Natural killer cell treated with Interleukin-12 subunit alpha and Interleukin-12 subunit beta and Interleukin-15 and Interleukin-18, amount 100 ng/mL, for 72 hours (primary cell): Measurements from ENCODE around the gene RC3H2. TPM values are rescaled to one million over a fixed set of nuclear protein-coding genes. Genes with fewer than 3 reads are reported as not detected.
"Not testable (repeated sequence)": the region's sequence is repeated elsewhere in the genome, so short reads cannot be mapped to it uniquely, and the experiment has no call there.

Source experiments
- ATAC-seq, 2 donors: fragments of 150-1000 bp; cut with Tn5 transposase in 1 of 2; sonication (Bioruptor Pico), chemical (Tn5 transposase) in 1 of 2; 2 replicates each; pipeline ENCODE4 v1.10.0; 2021
- DNase-seq: peaks from one replicate; pipeline ENCODE4 v3.0.0; 2022; ENCODE audit warnings: low spot score
- H3K27ac Mint-ChIP-seq, 2 donors: 1 replicate in 1 of 2; 2 replicates in 1 of 2; pipeline ENCODE4 v1.8.0; 2022; ENCODE audit warnings: mixed read lengths in 2 of 2, mild to moderate bottlenecking in 1 of 2, moderate library complexity in 1 of 2
- H3K27me3 Mint-ChIP-seq, 2 donors: 1 replicate in 1 of 2; 2 replicates in 1 of 2; pipeline ENCODE4 v1.8.0; 2022; ENCODE audit warnings: mixed read lengths in 2 of 2
- H3K36me3 Mint-ChIP-seq: one replicate; pipeline ENCODE4 v1.8.0; 2022; ENCODE audit warnings: mixed read lengths
- H3K4me1 Mint-ChIP-seq, 2 donors: 1 replicate in 1 of 2; 2 replicates in 1 of 2; pipeline ENCODE4 v1.8.0; 2022; ENCODE audit warnings: low read depth in 2 of 2, mixed read lengths in 2 of 2, mild to moderate bottlenecking in 1 of 2
- H3K4me3 Mint-ChIP-seq: one replicate; pipeline ENCODE4 v1.8.0; 2022; ENCODE audit warnings: mixed read lengths
- H3K9me3 Mint-ChIP-seq: 2 replicates; pipeline ENCODE4 v1.8.0; 2022; ENCODE audit warnings: mixed read lengths
- total RNA-seq, 2 donors: library from RNA; stranded (reverse); gene quantifications; one replicate each; pipeline ENCODE4 v1.2.3, GENCODE V29; 2022

RC3H2 gene
- total RNA-seq, 2 donors from 2014 or later, result 45.0 to 57.3 TPM

DNA sequence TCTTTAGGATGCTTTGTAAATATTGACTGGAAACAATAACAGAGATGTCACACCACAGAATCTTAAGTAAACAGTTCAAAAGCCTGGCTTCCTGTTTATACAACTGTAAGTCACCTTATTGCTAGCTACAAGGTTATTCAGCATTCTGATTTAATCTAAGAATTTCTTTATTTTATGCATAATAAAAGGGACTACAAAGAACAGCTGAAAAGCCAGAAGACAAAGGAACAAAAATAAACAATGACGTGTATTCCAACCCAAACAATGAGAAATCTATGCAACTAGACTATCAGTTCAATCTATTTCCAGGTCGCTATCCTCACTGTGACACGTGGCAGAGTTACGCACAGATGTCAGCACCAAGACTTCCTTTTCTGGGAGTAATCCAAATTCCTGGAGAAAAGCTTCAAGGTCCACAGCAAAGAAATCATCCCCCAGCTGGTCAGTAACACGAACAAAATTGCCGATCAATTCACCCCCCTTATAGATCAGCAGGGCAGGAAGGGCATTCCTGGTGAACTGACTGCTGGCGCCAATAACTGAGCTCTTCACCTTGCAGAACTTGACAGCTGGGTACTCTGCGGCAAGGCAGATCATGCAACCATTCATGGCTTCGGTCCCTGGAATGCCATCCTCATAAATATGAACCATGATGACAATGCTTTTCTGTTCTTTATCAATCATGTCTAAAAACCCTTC is 85.2 kb downstream of the RC3H2 start:
- Mint-ChIP-seq H3K4me1 (peaks cover 24 to 38% of the 10 kb centered on the region in 2 donors), H3K27me3 (no peaks in the 10 kb centered on the region), H3K36me3 (peaks cover 7% of the 10 kb centered on the region), H3K9me3 (no peaks in the 10 kb centered on the region), H3K27ac (peak overlapping the region in 1 of 2 donors; percentile 12), H3K4me3 (no peak overlapping the region)
- DNase-seq, result no peak
- no peak for ATAC-seq

DNA sequence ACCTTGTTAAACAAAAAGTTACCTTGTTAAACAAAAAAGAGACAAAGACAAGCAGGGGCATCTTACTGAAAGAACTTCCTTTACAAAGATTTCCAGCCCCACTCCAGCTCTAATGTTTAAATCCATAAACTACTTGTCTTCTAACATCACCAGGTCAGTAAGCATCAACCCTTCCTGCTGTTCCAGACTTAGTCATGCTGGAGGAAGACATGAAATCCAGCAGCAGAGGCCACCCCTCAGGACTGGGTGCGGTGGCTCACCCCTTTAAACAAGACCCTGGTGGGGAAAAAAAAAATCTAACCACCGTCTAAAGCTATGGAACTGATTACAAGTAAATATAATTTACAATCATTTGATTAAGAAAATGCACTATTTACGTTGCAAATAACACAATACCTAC is 85.8 kb downstream of the RC3H2 start:
- no peak overlapping the region for H3K4me3 Mint-ChIP-seq
- peaks cover 24 to 32% of the 10 kb centered on the region in 2 donors for H3K4me1 Mint-ChIP-seq
- H3K27ac Mint-ChIP-seq, result no peak overlapping the region
- DNase-seq (no peak), ATAC-seq (no peak)
- H3K27me3 Mint-ChIP-seq, result no peaks in the 10 kb centered on the region
- no peaks in the 10 kb centered on the region for H3K9me3 Mint-ChIP-seq
- H3K36me3 Mint-ChIP-seq, result peaks cover 7% of the 10 kb centered on the region

DNA sequence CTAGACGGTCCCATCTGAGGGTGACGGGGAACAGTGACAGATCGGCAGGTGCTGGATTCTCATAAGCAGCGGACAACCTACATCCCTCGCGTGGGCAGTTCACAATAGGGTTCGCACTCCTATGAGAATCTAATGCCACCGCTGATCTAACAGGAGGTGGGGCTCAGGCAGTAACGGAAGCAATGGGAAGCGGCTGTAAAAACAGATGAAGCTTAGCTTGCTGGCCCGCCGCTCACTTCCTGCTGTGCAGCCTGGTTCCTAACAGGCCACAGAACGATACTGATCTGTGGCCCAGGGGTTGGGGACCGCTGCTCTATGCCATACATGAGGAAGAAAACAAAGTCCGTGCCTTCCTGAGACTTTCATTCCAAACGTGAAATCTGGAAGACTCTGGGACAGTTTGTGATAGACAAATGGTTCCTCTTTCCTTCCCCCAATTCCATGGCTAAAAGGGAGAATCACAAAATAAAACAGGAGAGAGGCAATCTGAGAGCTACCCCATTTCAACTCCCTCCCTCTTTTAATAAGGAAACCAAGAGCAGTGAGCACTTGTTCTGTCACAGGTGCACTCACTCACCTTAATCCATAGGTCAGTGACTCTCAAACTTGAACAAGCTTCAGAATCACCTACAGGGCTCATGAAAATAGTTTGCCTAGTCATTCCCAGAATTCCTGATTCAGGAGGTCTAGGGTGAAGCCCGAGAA is 88.8 kb downstream of the RC3H2 start:
- Mint-ChIP-seq H3K4me3 (peak overlapping the region; percentile 78), H3K27ac (peak overlapping the region; percentile 83 to 97), H3K27me3 (no peaks in the 10 kb centered on the region), H3K4me1 (peaks cover 16 to 21% of the 10 kb centered on the region in 2 donors), H3K36me3 (peaks cover 7% of the 10 kb centered on the region), H3K9me3 (no peaks in the 10 kb centered on the region)
- ATAC-seq, result peak; percentile 84 to 87
- peak; percentile 66 for DNase-seq

DNA sequence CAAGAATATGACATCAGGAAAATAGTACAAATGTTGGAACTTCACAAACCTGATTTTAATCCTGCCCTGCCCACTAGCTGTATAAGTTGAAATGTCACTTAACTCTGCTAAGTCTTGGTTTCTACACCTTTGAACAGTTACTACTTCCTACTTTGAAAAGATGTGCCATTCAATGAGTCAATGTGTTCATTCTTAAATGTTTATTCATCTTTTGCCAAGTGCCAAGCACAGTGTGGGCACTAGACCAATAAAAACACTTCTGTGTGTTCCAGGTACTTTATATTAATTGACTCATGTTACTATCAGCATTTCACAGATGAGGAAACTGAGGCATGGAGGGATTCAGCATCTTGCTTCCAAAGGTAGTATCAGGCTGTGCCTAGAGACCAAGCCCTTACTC is 89.6 kb downstream of the RC3H2 start:
- Mint-ChIP-seq H3K9me3 (no peaks in the 10 kb centered on the region), H3K4me1 (peaks cover 16 to 20% of the 10 kb centered on the region in 2 donors), H3K27me3 (no peaks in the 10 kb centered on the region), H3K4me3 (no peak overlapping the region), H3K27ac (peak overlapping the region; percentile 83 to 97), H3K36me3 (peaks cover 5% of the 10 kb centered on the region)
- DNase-seq (no peak), ATAC-seq (no peak)

DNA sequence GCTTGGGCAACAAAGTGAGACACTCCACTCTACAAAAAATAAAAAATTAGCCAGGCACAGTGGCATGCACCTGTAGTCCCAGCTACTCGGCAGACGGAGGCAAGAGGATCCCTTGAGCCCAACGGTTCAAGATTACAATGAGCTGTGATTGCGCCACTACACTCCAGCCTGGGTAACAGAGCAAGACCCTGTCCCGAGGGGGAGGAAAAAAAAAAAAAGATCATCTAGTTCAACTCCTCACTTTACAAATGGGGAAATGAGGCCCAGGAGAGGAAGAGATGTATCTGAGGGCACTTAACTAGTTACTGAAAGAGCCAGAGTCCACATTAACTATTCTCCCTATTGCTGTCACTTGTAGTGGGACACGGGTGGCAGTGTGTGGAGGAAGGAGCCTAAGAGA is 90.6 kb downstream of the RC3H2 start:
- Mint-ChIP-seq H3K4me1 (peaks cover 13 to 16% of the 10 kb centered on the region in 2 donors), H3K27me3 (no peaks in the 10 kb centered on the region), H3K4me3 (no peak overlapping the region), H3K27ac (peak overlapping the region in 1 of 2 donors; percentile 32), H3K9me3 (no peaks in the 10 kb centered on the region), H3K36me3 (no peaks in the 10 kb centered on the region)
- no peak for DNase-seq
- no peak for ATAC-seq

DNA sequence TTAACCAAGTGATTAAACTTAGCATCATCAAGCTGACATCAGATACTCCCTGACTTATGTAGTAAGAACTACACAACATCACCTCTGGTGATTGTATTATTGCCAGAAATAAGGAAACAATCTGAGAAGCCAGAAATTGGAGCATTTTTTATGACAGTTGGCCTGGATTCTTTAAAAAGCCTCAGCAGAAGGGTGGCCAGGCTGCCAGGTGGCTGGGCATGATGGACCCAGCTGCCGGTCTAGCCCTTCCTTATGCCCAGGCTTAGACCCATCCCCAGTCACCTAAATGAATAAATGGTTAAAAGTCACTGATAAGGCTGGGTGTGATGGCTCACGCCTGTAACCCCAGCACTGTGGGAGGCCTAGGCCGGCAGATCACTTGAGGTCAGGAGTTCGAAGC is 92.4 kb downstream of the RC3H2 start:
- Mint-ChIP-seq H3K4me1 (peaks cover 13 to 22% of the 10 kb centered on the region in 2 donors), H3K4me3 (no peak overlapping the region), H3K36me3 (no peaks in the 10 kb centered on the region), H3K27me3 (no peaks in the 10 kb centered on the region), H3K9me3 (no peaks in the 10 kb centered on the region), H3K27ac (no peak overlapping the region)
- ATAC-seq, result no peak
- no peak for DNase-seq

DNA sequence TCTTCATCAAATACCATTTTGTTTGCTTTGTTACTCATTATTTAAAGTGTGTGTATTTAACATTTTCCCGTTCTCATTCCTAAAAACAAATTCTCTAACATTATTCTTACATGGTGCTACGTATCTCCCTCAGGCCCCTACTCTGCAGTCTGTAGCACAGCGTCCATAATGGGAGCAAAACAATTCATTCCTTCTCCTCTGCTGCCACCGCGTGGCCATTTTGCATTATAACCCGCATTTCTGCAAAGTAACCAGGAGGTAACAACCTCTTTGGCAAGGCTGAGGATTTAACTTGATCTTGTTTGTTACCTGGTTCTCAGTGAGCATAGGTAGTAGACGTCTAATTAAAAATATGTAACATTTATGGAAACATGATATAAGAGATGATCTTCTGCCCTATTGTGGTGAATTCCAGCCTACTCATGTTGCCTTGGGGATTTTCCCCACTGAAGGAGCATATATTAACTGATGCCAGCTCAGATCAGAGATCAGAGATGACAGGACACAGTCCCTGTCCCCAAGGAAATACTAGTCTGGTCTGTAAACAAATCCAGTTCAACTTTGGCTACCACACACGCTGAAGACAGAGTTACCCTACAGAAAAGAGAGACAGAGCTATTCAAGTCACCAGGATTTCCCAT is 94.7 kb downstream of the RC3H2 start:
- Mint-ChIP-seq H3K4me3 (no peak overlapping the region), H3K9me3 (no peaks in the 10 kb centered on the region), H3K36me3 (peaks cover 7% of the 10 kb centered on the region), H3K27ac (no peak overlapping the region), H3K4me1 (peaks cover 12 to 19% of the 10 kb centered on the region in 2 donors), H3K27me3 (no peaks in the 10 kb centered on the region)
- DNase-seq, result peak; percentile 73
- ATAC-seq, result peak; percentile 58 to 79

DNA sequence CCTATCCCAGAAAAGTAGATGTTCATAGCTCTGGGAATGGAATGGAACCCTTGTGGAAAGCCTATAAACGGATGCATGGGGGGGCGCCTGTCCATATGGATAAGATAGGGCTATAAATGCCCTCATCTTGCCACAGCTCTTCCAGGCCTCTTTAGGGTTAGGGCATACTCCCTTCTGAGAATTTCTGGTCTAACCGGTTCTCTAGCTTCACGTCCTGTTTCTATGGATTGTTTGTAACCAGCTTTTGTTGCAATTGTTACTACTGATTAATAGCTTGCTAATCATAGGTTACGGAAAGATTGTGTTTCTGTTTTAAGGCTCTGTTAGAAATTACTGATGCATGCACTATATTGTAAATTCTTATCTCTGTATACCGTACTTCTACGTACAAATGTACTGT is 95.9 kb downstream of the RC3H2 start:
- ATAC-seq, H3K9me3 Mint-ChIP-seq, H3K36me3 Mint-ChIP-seq, DNase-seq, H3K4me3 Mint-ChIP-seq, H3K27me3 Mint-ChIP-seq, H3K27ac Mint-ChIP-seq: not testable (repeated sequence)
- peaks cover 8 to 17% of the 10 kb centered on the region in 2 donors for H3K4me1 Mint-ChIP-seq

DNA sequence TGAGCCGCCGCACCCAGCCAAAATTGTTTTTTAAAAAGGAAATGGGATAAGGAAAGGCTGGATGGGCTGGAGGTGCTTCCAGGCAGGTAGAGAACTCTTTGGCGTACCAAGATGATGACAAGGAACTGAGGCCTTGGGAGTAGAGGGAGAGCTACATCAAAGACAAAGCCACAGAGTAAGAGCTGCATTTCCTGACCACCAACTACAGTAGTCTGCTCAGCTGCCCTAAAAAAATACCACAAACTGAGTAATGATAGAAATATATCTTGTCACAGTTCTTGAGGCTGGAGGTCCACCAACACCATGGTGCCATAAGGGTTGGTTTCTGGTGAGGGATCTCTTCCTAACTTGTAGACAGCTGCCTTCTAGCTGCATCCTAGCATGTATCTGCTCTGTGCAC is 97.0 kb downstream of the RC3H2 start:
- DNase-seq (no peak), ATAC-seq (peak in 1 of 2 donors; percentile 51)
- Mint-ChIP-seq H3K27ac (peak overlapping the region in 1 of 2 donors; percentile 54), H3K9me3 (no peaks in the 10 kb centered on the region), H3K27me3 (no peaks in the 10 kb centered on the region), H3K36me3 (peaks cover 9% of the 10 kb centered on the region), H3K4me1 (peaks cover 8 to 17% of the 10 kb centered on the region in 2 donors), H3K4me3 (no peak overlapping the region)

DNA sequence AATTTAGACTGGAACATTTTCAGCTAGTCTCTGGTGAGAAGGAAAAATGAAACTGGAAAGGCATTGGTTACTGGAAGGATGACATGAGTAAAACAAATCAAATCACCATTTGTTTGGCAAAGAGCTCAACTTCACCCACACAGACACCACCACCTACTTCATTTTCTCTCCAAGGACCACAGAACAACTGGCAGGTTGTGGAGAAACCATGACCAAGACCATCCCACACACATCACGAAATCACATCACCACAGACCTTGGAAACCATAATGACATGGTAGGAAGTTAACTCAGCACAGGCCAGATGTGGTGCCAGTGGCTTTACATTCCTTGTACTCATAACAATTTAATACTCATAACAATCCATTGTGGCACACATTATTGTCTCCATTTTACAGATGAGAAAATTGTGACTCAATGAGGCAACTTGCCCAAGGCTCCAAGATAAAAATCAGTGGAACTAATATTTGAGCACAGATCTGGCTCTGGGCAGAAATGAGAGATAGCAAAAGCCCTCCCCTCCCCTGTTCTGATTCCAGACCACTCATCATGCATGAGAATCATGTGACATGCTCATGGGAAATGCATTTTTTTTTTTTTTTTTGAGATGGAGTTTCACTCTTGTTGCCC is 97.8 kb downstream of the RC3H2 start:
- peak overlapping the region; percentile 23 for H3K4me3 Mint-ChIP-seq
- ATAC-seq (peak; percentile 82 to 88), DNase-seq (no peak)
- H3K27me3 Mint-ChIP-seq, result no peaks in the 10 kb centered on the region
- peaks cover 8 to 17% of the 10 kb centered on the region in 2 donors for H3K4me1 Mint-ChIP-seq
- no peaks in the 10 kb centered on the region for H3K9me3 Mint-ChIP-seq
- H3K27ac Mint-ChIP-seq, result peak overlapping the region; percentile 22 to 54
- H3K36me3 Mint-ChIP-seq, result peaks cover 9% of the 10 kb centered on the region

DNA sequence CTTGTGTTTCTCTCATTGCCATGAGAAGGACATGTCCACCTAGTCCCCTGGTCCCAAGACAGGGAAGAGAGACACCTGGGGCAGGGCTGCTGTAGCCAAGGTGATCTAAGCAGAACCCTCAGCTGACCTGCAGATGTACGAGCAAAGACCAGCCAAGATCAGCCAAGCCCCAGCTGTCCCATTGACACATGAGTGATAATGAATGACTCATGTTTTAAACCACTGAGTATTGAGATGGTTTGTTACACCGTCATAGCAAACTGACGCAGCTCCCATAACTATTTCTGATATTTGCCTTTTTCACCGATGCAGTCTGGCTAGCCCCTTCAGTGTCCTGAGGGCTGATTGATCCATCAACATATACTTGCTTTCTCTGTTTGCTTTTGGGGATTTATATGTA is 98.5 kb downstream of the RC3H2 start:
- Mint-ChIP-seq H3K27me3 (no peaks in the 10 kb centered on the region), H3K27ac (peak overlapping the region; percentile 22 to 54), H3K36me3 (peaks cover 9% of the 10 kb centered on the region), H3K9me3 (no peaks in the 10 kb centered on the region), H3K4me3 (no peak overlapping the region), H3K4me1 (peaks cover 8 to 17% of the 10 kb centered on the region in 2 donors)
- DNase-seq (no peak), ATAC-seq (peak in 1 of 2 donors; percentile 52)

DNA sequence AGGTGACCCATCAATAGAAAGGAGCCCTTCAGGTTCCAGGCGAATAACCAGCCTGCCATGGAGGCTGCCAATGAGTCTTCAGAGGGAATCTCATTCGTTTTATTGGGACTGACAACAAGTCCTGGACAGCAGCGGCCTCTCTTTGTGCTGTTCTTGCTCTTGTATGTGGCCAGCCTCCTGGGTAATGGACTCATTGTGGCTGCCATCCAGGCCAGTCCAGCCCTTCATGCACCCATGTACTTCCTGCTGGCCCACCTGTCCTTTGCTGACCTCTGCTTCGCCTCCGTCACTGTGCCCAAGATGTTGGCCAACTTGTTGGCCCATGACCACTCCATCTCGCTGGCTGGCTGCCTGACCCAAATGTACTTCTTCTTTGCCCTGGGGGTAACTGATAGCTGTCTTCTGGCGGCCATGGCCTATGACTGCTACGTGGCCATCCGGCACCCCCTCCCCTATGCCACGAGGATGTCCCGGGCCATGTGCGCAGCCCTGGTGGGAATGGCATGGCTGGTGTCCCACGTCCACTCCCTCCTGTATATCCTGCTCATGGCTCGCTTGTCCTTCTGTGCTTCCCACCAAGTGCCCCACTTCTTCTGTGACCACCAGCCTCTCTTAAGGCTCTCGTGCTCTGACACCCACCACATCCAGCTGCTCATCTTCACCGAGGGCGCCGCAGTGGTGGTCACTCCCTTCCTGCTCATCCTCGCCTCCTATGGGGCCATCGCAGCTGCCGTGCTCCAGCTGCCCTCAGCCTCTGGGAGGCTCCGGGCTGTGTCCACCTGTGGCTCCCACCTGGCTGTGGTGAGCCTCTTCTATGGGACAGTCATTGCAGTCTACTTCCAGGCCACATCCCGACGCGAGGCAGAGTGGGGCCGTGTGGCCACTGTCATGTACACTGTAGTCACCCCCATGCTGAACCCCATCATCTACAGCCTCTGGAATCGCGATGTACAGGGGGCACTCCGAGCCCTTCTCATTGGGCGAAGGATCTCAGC is 104.8 kb downstream of the RC3H2 start, which contains the start of gene OR1K1:
OR1K1 (plus strand) TSS at position 58 of the 995 bp plus-strand sequence; CDS start at position 58, 0 bp downstream.
- H3K4me3 Mint-ChIP-seq, result no peak within 1 kb of the TSS
- H3K4me1 Mint-ChIP-seq, result no peaks in the 10 kb centered on the region
- ATAC-seq (peak in 1 of 2 donors; percentile 28), DNase-seq (no peak)
- H3K36me3 Mint-ChIP-seq, result peaks cover 2% of the 10 kb centered on the region
- no peaks in the 10 kb centered on the region for H3K9me3 Mint-ChIP-seq
- H3K27me3 Mint-ChIP-seq, result peaks cover 0 to 3% of the 10 kb centered on the region in 2 donors
- H3K27ac Mint-ChIP-seq, result no peak within 1 kb of the TSS
